Esophagus (tissue), 2 donors: Measurements from ENCODE around the gene CDCP1. TPM values are rescaled to one million over a fixed set of nuclear protein-coding genes. Genes with fewer than 3 reads are reported as not detected.
A peak's percentile ranks its signal among the peaks of the same experiment; 100 is the strongest.

Experiments
- H3K27ac ChIP-seq, 2 donors: one replicate each; pipeline ENCODE4 v1.5.1; 2013; ENCODE audit warnings: low read depth in 2 of 2, mild to moderate bottlenecking in 2 of 2, inconsistent platforms in 1 of 2, low read length in 1 of 2, moderate library complexity in 1 of 2
- H3K27me3 ChIP-seq, 2 donors: one replicate each; pipeline ENCODE4 v1.6.1; 2013; ENCODE audit warnings: low read length in 2 of 2, control low read depth in 1 of 2, mild to moderate bottlenecking in 1 of 2; ENCODE audit not compliant: insufficient read depth in 2 of 2, control insufficient read depth in 1 of 2
- H3K36me3 ChIP-seq, 2 donors: one replicate each; pipeline ENCODE4 v1.6.1; 2013; ENCODE audit warnings: low read length in 1 of 2; ENCODE audit not compliant: control insufficient read depth in 2 of 2, insufficient read depth in 2 of 2
- H3K4me1 ChIP-seq, 2 donors: one replicate each; pipeline ENCODE4 v1.6.1; 2013; ENCODE audit warnings: low read length in 1 of 2; ENCODE audit not compliant: control insufficient read depth in 2 of 2, insufficient read depth in 2 of 2
- H3K4me3 ChIP-seq, 2 donors: one replicate each; pipeline ENCODE4 v1.5.1; 2013; ENCODE audit warnings: low read length in 2 of 2, mild to moderate bottlenecking in 2 of 2, low read depth in 1 of 2, moderate library complexity in 1 of 2
- H3K9me3 ChIP-seq, 2 donors: one replicate each; pipeline ENCODE4 v1.6.1; 2013; ENCODE audit warnings: mild to moderate bottlenecking in 2 of 2, low read depth in 1 of 2, low read length in 1 of 2, moderate library complexity in 1 of 2; ENCODE audit not compliant: control insufficient read depth in 2 of 2, insufficient read depth in 1 of 2
- WGBS, 2 donors: extraction: QIAGEN DNeasy Blood & Tissue Kit; methylation state at CpG; one replicate each; pipeline ENCODE4 v1.1.7; 2013; 5-methylcytosine and 5-hydroxymethylcytosine counted together
- polyA plus RNA-seq, 2 donors: library from polyadenylated mRNA; stranded (reverse); fragments of 200-250 nt; gene quantifications; one replicate each; pipeline ENCODE4 v1.2.3, GENCODE V29; 2013
- donor health status: healthy with polysubstance abuse.
- donor health status: Bipolar disorder and iron deficiency.

CDCP1 gene
- polyA plus RNA-seq, 2 donors, result 21.0 to 24.3 TPM

DNA sequence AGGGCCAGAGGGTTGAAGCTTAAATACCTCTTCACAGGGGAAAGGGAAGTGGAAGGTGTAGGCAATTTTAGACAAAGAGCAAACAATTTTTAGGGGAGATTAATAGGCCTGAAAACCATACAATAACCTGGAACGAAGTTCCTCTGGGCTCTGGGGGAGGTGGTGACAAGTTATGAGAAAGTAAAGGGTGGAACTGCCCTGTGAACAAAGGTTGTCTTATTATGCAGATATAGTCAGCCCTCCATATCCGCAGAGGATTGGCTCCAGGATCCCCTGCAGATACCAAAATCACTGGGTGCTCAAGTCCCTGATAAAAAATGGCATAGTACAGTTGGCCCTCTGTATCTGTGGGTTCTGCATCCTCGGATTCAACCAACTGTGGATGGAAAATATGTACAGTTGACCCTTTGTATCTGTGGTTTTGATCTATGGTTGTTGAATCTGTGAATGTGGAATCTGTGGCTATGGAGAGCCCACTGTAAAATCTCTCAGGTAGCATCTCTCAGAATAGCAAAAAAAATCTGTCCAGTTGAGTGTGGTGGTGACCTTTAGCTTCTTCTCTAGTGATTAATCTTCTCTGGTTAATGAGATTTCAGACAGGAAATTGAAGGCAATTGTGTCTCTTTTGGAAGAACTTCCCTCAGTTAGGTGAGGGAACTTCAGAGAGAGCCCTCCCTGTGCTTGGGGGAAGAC is 79.9 kb downstream of the CDCP1 start:
- no peaks in the 10 kb centered on the region for H3K9me3 ChIP-seq
- H3K4me3 ChIP-seq, result no peak overlapping the region
- H3K27me3 ChIP-seq, result no peaks in the 10 kb centered on the region
- H3K27ac ChIP-seq, result no peak overlapping the region
- 81 to 93% methylated on average over 3 of the region's 3 CpGs for WGBS, 2 donors
- H3K4me1 ChIP-seq, result peaks cover 0 to 2% of the 10 kb centered on the region in 2 donors
- no peaks in the 10 kb centered on the region for H3K36me3 ChIP-seq

GRCh38 chr3:45065373-45065720 is 80.8 kb downstream of the CDCP1 start:
- H3K4me1 ChIP-seq, result peaks cover 0 to 2% of the 10 kb centered on the region in 2 donors
- no peaks in the 10 kb centered on the region for H3K27me3 ChIP-seq
- H3K9me3 ChIP-seq, result no peaks in the 10 kb centered on the region
- H3K27ac ChIP-seq, result peak overlapping the region in 1 of 2 donors; percentile 22
- no peaks in the 10 kb centered on the region for H3K36me3 ChIP-seq
- 93 to 95% methylated on average over 1 of the region's 1 CpG for WGBS, 2 donors
- no peak overlapping the region for H3K4me3 ChIP-seq

- Histone ChIP-seq H3K27ac (peak overlapping the region in 1 of 2 donors; percentile 22), H3K4me1 (peaks cover 0 to 2% of the 10 kb centered on the region in 2 donors), H3K9me3 (no peaks in the 10 kb centered on the region)
These were observed 81.4 kb downstream of the CDCP1 start for GRCh38 chr3:45064512-45065372.

GRCh38 chr3:45062697-45063070 is 83.5 kb downstream of the CDCP1 start:
- Histone ChIP-seq H3K27me3 (no peaks in the 10 kb centered on the region), H3K36me3 (no peaks in the 10 kb centered on the region), H3K4me1 (peaks cover 0 to 2% of the 10 kb centered on the region in 2 donors), H3K9me3 (no peaks in the 10 kb centered on the region), H3K27ac (no peak overlapping the region), H3K4me3 (no peak overlapping the region)
- WGBS, 2 donors, result 98 to 100% methylated on average over 1 of the region's 1 CpG

More at GRCh38 chr3:45064512-45065372, 81.4 kb downstream of the CDCP1 start:
- Histone ChIP-seq H3K36me3 (no peaks in the 10 kb centered on the region), H3K27me3 (no peaks in the 10 kb centered on the region), H3K4me3 (no peak overlapping the region)
- WGBS, 2 donors, result 57 to 60% methylated on average over 12 of the region's 12 CpGs

GRCh38 chr3:45060165-45060892 is 85.8 kb downstream of the CDCP1 start:
- H3K9me3 ChIP-seq, result no peaks in the 10 kb centered on the region
- no peak overlapping the region for H3K4me3 ChIP-seq
- no peak overlapping the region for H3K27ac ChIP-seq
- H3K36me3 ChIP-seq, result no peaks in the 10 kb centered on the region
- peaks cover 0 to 2% of the 10 kb centered on the region in 2 donors for H3K4me1 ChIP-seq
- H3K27me3 ChIP-seq, result no peaks in the 10 kb centered on the region
- WGBS, 2 donors, result 63 to 73% methylated on average over 4 of the region's 4 CpGs

- no peaks in the 10 kb centered on the region for H3K27me3 ChIP-seq
- H3K27ac ChIP-seq, result no peak overlapping the region
- no peaks in the 10 kb centered on the region for H3K4me1 ChIP-seq
- WGBS, 2 donors, result 74 to 82% methylated on average over 2 of the region's 2 CpGs
- no peak overlapping the region for H3K4me3 ChIP-seq
- H3K9me3 ChIP-seq, result no peaks in the 10 kb centered on the region
- no peaks in the 10 kb centered on the region for H3K36me3 ChIP-seq
These were observed 87.0 kb downstream of the CDCP1 start for GRCh38 chr3:45059132-45059531.

GRCh38 chr3:45057557-45057956 is 88.6 kb downstream of the CDCP1 start:
- Histone ChIP-seq H3K4me1 (no peaks in the 10 kb centered on the region), H3K27me3 (no peaks in the 10 kb centered on the region), H3K27ac (no peak overlapping the region), H3K4me3 (no peak overlapping the region), H3K36me3 (no peaks in the 10 kb centered on the region), H3K9me3 (no peaks in the 10 kb centered on the region)
- WGBS, 2 donors, result 52 to 65% methylated on average over 3 of the region's 3 CpGs

DNA sequence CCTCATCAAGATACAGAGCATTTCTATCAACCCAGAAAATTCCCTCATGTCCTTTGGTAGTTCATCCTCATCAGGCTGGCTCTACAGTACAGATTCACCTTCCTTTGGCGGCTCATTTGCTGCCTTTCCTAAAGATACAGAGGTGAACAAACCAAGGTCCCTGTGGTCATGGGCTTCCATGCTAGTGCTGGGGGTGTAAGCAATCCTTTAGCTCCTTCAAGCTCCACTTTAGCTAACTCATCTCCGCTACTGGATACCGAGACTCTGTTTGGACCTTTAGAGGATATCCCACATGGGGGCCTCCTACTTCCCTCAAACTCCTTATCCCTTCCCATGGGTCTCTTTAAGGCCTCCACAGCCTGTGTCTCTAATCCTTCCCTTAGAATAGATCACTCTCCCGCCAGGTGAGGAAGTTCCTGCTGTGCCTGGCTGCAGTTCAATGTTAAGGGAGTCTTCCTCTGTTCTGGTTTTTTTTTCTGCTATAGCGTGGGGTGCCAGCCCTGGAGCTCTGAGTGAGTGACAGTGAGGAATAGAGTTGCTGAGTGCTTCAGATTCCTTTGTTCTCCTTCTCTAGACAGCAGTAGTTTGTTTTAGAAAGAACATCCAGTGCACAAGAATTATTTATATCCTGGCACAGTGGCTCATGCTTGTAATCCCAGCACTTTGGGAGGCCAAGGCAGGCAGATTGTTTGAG is 89.4 kb downstream of the CDCP1 start:
- peak overlapping the region; percentile 27 to 42 for H3K27ac ChIP-seq
- H3K36me3 ChIP-seq, result no peaks in the 10 kb centered on the region
- H3K9me3 ChIP-seq, result no peaks in the 10 kb centered on the region
- no peaks in the 10 kb centered on the region for H3K27me3 ChIP-seq
- H3K4me3 ChIP-seq, result no peak overlapping the region
- no peaks in the 10 kb centered on the region for H3K4me1 ChIP-seq
- 58 to 70% methylated on average over 5 of the region's 5 CpGs for WGBS, 2 donors
